ENCODE data around the gene POMGNT2. TPM values are rescaled to one million over a fixed set of nuclear protein-coding genes. Genes with fewer than 3 reads are reported as not detected.

The POMGNT2 gene
- total and polyA plus RNA-seq, 2 experiments from 2014 or later: 10.7 to 26.1 TPM

DNA sequence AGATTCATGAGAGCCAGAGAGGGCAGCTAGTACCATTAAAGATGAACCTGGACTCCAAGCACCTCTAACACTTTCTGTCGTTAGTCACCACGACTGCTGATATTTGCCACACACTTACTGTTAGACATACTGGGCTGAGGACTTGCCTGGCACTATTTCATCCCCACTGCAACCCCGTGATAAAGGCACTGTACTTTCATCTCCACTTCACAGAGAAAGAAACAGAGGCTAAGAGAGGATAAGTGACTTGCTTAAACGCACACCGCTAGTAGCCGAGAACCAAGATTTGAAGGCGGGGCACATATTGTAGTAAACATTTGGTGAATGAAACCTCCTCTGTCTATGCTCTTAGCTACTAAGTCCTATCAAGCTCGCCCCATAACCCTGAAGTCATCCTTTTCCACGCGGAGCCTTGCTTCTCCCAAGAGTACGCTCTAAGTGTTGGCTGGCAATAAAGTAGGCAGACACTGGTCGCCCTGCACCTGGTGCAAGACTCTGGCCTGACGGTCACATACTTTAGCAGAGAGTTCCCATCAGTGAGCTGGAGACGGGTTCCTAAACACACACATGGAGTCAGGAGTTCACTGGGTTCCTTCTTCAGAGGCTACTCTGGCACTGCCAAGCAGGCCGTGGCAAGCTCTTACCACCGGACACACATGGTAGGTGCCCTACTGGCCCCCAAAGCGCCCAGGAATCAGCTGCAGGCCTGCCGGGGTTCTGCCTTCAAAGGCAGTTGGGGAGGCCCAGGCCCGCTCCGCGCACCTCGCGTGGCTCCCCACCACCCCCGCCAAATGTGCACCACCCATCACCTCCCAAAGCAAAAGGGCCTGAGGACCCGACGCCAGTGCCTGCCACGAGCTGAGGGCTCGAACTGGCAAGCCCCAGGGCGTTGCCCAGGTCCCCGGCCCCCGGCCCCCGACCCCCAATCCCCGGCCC lies 951 bp downstream of the POMGNT2 start (continued):
- TF ChIP-seq, protein P1, sequence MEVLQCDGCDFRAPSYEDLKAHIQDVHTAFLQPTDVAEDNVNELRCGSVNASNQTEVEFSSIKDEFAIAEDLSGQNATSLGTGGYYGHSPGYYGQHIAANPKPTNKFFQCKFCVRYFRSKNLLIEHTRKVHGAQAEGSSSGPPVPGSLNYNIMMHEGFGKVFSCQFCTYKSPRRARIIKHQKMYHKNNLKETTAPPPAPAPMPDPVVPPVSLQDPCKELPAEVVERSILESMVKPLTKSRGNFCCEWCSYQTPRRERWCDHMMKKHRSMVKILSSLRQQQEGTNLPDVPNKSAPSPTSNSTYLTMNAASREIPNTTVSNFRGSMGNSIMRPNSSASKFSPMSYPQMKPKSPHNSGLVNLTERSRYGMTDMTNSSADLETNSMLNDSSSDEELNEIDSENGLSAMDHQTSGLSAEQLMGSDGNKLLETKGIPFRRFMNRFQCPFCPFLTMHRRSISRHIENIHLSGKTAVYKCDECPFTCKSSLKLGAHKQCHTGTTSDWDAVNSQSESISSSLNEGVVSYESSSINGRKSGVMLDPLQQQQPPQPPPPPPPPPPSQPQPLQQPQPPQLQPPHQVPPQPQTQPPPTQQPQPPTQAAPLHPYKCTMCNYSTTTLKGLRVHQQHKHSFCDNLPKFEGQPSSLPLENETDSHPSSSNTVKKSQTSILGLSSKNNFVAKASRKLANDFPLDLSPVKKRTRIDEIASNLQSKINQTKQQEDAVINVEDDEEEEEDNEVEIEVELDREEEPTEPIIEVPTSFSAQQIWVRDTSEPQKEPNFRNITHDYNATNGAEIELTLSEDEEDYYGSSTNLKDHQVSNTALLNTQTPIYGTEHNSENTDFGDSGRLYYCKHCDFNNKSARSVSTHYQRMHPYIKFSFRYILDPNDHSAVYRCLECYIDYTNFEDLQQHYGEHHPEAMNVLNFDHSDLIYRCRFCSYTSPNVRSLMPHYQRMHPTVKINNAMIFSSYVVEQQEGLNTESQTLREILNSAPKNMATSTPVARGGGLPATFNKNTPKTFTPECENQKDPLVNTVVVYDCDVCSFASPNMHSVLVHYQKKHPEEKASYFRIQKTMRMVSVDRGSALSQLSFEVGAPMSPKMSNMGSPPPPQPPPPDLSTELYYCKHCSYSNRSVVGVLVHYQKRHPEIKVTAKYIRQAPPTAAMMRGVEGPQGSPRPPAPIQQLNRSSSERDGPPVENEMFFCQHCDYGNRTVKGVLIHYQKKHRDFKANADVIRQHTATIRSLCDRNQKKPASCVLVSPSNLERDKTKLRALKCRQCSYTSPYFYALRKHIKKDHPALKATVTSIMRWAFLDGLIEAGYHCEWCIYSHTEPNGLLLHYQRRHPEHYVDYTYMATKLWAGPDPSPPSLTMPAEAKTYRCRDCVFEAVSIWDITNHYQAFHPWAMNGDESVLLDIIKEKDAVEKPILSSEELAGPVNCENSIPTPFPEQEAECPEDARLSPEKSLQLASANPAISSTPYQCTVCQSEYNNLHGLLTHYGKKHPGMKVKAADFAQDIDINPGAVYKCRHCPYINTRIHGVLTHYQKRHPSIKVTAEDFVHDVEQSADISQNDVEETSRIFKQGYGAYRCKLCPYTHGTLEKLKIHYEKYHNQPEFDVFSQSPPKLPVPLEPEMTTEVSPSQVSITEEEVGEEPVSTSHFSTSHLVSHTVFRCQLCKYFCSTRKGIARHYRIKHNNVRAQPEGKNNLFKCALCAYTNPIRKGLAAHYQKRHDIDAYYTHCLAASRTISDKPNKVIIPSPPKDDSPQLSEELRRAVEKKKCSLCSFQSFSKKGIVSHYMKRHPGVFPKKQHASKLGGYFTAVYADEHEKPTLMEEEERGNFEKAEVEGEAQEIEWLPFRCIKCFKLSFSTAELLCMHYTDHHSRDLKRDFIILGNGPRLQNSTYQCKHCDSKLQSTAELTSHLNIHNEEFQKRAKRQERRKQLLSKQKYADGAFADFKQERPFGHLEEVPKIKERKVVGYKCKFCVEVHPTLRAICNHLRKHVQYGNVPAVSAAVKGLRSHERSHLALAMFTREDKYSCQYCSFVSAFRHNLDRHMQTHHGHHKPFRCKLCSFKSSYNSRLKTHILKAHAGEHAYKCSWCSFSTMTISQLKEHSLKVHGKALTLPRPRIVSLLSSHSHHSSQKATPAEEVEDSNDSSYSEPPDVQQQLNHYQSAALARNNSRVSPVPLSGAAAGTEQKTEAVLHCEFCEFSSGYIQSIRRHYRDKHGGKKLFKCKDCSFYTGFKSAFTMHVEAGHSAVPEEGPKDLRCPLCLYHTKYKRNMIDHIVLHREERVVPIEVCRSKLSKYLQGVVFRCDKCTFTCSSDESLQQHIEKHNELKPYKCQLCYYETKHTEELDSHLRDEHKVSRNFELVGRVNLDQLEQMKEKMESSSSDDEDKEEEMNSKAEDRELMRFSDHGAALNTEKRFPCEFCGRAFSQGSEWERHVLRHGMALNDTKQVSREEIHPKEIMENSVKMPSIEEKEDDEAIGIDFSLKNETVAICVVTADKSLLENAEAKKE (CRISPR knock-in tag; IDR thresholded peaks at IDR 0.05): no peak
- no peak for TF ChIP-seq EZH2phosphoT487 (IDR thresholded peaks at IDR 0.05; ENCODE audit: unreplicated experiment)
- TF ChIP-seq, protein P2, sequence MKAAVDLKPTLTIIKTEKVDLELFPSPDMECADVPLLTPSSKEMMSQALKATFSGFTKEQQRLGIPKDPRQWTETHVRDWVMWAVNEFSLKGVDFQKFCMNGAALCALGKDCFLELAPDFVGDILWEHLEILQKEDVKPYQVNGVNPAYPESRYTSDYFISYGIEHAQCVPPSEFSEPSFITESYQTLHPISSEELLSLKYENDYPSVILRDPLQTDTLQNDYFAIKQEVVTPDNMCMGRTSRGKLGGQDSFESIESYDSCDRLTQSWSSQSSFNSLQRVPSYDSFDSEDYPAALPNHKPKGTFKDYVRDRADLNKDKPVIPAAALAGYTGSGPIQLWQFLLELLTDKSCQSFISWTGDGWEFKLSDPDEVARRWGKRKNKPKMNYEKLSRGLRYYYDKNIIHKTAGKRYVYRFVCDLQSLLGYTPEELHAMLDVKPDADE (IDR thresholded peaks at IDR 0.05): no peak
- no peak for TF ChIP-seq POLR2AphosphoS5 (IDR thresholded peaks at IDR 0.05; ENCODE audit: low read depth)
- TF ChIP-seq, protein P3, sequence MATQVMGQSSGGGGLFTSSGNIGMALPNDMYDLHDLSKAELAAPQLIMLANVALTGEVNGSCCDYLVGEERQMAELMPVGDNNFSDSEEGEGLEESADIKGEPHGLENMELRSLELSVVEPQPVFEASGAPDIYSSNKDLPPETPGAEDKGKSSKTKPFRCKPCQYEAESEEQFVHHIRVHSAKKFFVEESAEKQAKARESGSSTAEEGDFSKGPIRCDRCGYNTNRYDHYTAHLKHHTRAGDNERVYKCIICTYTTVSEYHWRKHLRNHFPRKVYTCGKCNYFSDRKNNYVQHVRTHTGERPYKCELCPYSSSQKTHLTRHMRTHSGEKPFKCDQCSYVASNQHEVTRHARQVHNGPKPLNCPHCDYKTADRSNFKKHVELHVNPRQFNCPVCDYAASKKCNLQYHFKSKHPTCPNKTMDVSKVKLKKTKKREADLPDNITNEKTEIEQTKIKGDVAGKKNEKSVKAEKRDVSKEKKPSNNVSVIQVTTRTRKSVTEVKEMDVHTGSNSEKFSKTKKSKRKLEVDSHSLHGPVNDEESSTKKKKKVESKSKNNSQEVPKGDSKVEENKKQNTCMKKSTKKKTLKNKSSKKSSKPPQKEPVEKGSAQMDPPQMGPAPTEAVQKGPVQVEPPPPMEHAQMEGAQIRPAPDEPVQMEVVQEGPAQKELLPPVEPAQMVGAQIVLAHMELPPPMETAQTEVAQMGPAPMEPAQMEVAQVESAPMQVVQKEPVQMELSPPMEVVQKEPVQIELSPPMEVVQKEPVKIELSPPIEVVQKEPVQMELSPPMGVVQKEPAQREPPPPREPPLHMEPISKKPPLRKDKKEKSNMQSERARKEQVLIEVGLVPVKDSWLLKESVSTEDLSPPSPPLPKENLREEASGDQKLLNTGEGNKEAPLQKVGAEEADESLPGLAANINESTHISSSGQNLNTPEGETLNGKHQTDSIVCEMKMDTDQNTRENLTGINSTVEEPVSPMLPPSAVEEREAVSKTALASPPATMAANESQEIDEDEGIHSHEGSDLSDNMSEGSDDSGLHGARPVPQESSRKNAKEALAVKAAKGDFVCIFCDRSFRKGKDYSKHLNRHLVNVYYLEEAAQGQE (IDR thresholded peaks at IDR 0.05; ENCODE audit: unreplicated experiment): no peak
- no peak for TF ChIP-seq NANOG (IDR thresholded peaks at IDR 0.05; ENCODE audit: borderline replicate concordance)
